ENCODE measurements around the gene ADAT2. TPM values are rescaled to one million over a fixed set of nuclear protein-coding genes. Genes with fewer than 3 reads are reported as not detected.

ADAT2 gene
- total and polyA plus RNA-seq, 2 donors (not counting 1 experiment from before 2014, with no cell fraction given), result 13.6 to 16.0 TPM

- Mint-ChIP-seq H3K27me3 (no peaks in the 10 kb centered on the region), H3K9me3 (ENCODE audit: insufficient read depth) (no peaks in the 10 kb centered on the region), H3K4me3 (no peak overlapping the region), H3K4me1 (peaks cover 8% of the 10 kb centered on the region), H3K27ac (no peak overlapping the region)
- WGBS (ENCODE audit: insufficient coverage), result no CpG with 5 or more reads among the region's 2 CpGs
- no peaks in the 10 kb centered on the region for H3K79me2 ChIP-seq (ENCODE audit: control insufficient read depth, insufficient read depth, low read length)
- ATAC-seq (ENCODE audit: low read depth), result no peak
- H3K27ac ChIP-seq (ENCODE audit: low read length in 2 of 2), result no peak overlapping the region
- H3K4me2 ChIP-seq (replicated peaks; ENCODE audit: low read depth, low read length, poor library complexity, severe bottlenecking), result no peak overlapping the region
- H3K4me1 ChIP-seq (ENCODE audit: control insufficient read depth in 2 of 2, insufficient read depth in 2 of 2, low read length in 2 of 2), result peaks cover 0 to 3% of the 10 kb centered on the region in 2 donors
- no peaks in the 10 kb centered on the region for H3K27me3 ChIP-seq (replicated peaks in 1 of 4; ENCODE audit: control extremely low read depth in 1 of 4, control insufficient read depth in 3 of 4, insufficient read depth in 4 of 4, low read length in 3 of 4)
- H3K9me3 ChIP-seq (ENCODE audit: control extremely low read depth in 1 of 3, control insufficient read depth in 2 of 3, insufficient read depth in 1 of 3, low read length in 2 of 3), result no peaks in the 10 kb centered on the region
- intact Hi-C loops (cut with micrococcal nuclease), result no loop called here
- no peaks in the 10 kb centered on the region for H4K20me1 ChIP-seq (ENCODE audit: control insufficient read depth, insufficient read depth, low read length, poor library complexity, severe bottlenecking)
- ChIA-PET CTCF (no interaction called here), POLR2A (no interaction called here)
- peaks cover under 1 to 2% of the 10 kb centered on the region in 2 experiments for H3K36me3 ChIP-seq (replicated peaks in 1 of 2; ENCODE audit: control extremely low read depth in 1 of 2, control insufficient read depth in 1 of 2, extremely low read depth in 1 of 2, insufficient read depth in 2 of 2, low read length in 1 of 2)
- no peak overlapping the region for H2AFZ ChIP-seq (ENCODE audit: insufficient read depth, low read depth, low read length, poor library complexity, severe bottlenecking)
- no peak for DNase-seq
- no peak for TF ChIP-seq EZH2 (IDR thresholded peaks at IDR 0.05; ENCODE audit: borderline replicate concordance, insufficient read depth, low read depth, low read length, poor library complexity, severe bottlenecking)
- TF ChIP-seq, protein P1, sequence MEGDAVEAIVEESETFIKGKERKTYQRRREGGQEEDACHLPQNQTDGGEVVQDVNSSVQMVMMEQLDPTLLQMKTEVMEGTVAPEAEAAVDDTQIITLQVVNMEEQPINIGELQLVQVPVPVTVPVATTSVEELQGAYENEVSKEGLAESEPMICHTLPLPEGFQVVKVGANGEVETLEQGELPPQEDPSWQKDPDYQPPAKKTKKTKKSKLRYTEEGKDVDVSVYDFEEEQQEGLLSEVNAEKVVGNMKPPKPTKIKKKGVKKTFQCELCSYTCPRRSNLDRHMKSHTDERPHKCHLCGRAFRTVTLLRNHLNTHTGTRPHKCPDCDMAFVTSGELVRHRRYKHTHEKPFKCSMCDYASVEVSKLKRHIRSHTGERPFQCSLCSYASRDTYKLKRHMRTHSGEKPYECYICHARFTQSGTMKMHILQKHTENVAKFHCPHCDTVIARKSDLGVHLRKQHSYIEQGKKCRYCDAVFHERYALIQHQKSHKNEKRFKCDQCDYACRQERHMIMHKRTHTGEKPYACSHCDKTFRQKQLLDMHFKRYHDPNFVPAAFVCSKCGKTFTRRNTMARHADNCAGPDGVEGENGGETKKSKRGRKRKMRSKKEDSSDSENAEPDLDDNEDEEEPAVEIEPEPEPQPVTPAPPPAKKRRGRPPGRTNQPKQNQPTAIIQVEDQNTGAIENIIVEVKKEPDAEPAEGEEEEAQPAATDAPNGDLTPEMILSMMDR (IDR thresholded peaks at IDR 0.05), result no peak
- H3K9ac ChIP-seq (ENCODE audit: low read length), result no peak overlapping the region
- H3K4me3 ChIP-seq (ENCODE audit: control extremely low read depth in 1 of 5, extremely low read depth in 1 of 5, insufficient read depth in 1 of 5, low read depth in 2 of 5, low read length in 4 of 5), result no peak overlapping the region
These were observed 32.1 kb upstream of the ADAT2 start for GRCh38 chr6:143482593-143482992.

DNA sequence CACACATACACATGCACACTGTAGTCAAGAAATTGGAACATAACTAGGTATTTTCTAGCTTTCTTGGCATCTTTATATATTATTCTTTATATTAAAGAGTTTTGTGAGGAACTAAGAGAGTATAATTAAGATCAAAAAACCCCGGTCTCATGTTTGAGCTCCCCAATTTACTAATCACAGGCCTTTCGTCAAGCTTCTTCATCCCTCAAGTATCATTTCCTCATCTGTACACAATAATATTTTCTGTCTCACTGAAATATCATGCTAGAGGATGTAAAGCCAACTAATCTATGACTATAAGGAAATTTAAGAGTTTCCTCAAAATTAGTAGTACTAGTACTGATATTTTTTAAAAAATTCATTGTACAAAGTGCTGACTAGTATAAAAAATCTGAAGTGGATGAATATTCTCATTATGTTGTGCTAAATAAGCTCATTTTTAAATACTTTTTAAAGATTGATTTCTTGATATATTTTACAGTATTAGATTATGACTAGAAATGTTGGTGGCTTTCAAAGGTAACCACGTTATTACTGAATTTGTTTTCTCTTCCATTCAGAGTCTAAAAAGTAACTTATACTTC is 28.1 kb upstream of the ADAT2 start:
- no peak overlapping the region for H3K9ac ChIP-seq (ENCODE audit: low read length)
- H3K4me2 ChIP-seq (replicated peaks; ENCODE audit: low read depth, low read length, poor library complexity, severe bottlenecking), result no peak overlapping the region
- no peaks in the 10 kb centered on the region for H4K20me1 ChIP-seq (ENCODE audit: control insufficient read depth, insufficient read depth, low read length, poor library complexity, severe bottlenecking)
- no peaks in the 10 kb centered on the region for H3K27me3 Mint-ChIP-seq
- H3K27ac ChIP-seq (ENCODE audit: low read length in 2 of 2), result no peak overlapping the region
- POLR2A ChIA-PET, result no interaction called here
- H3K9me3 Mint-ChIP-seq (ENCODE audit: insufficient read depth), result no peaks in the 10 kb centered on the region
- CTCF ChIA-PET, result no interaction called here
- H3K27me3 ChIP-seq (replicated peaks in 1 of 4; ENCODE audit: control extremely low read depth in 1 of 4, control insufficient read depth in 3 of 4, insufficient read depth in 4 of 4, low read length in 3 of 4), result no peaks in the 10 kb centered on the region
- H3K4me1 Mint-ChIP-seq, result peaks cover 8% of the 10 kb centered on the region
- DNase-seq (peak; percentile 3), ATAC-seq (ENCODE audit: low read depth) (no peak)
- H3K79me2 ChIP-seq (ENCODE audit: control insufficient read depth, insufficient read depth, low read length), result no peaks in the 10 kb centered on the region
- WGBS (ENCODE audit: insufficient coverage), result no CpG with 5 or more reads among the region's 3 CpGs
- H2AFZ ChIP-seq (ENCODE audit: insufficient read depth, low read depth, low read length, poor library complexity, severe bottlenecking), result no peak overlapping the region
- no peak for TF ChIP-seq EZH2 (IDR thresholded peaks at IDR 0.05; ENCODE audit: borderline replicate concordance, insufficient read depth, low read depth, low read length, poor library complexity, severe bottlenecking)
- TF ChIP-seq, protein P1 (IDR thresholded peaks at IDR 0.05), result no peak
- intact Hi-C loops (cut with micrococcal nuclease), result no loop called here
- H3K4me3 ChIP-seq (ENCODE audit: control extremely low read depth in 1 of 5, extremely low read depth in 1 of 5, insufficient read depth in 1 of 5, low read depth in 2 of 5, low read length in 4 of 5), result no peak overlapping the region
- H3K9me3 ChIP-seq (ENCODE audit: control extremely low read depth in 1 of 3, control insufficient read depth in 2 of 3, insufficient read depth in 1 of 3, low read length in 2 of 3), result no peaks in the 10 kb centered on the region
- no peak overlapping the region for H3K4me3 Mint-ChIP-seq
- peaks cover 0 to 3% of the 10 kb centered on the region in 2 donors for H3K4me1 ChIP-seq (ENCODE audit: control insufficient read depth in 2 of 2, insufficient read depth in 2 of 2, low read length in 2 of 2)
- peaks cover 3 to 18% of the 10 kb centered on the region in 2 experiments for H3K36me3 ChIP-seq (replicated peaks in 1 of 2; ENCODE audit: control extremely low read depth in 1 of 2, control insufficient read depth in 1 of 2, extremely low read depth in 1 of 2, insufficient read depth in 2 of 2, low read length in 1 of 2)
- no peak overlapping the region for H3K27ac Mint-ChIP-seq

All from B cell (primary cell).